IPS-18c (cell line): ENCODE data around the gene UNC13C.

Source experiments
- H3K4me3 ChIP-seq: 2 replicates; pipeline ENCODE4 v1.7.0; 2013; ENCODE audit warnings: low read depth, mild to moderate bottlenecking, low read length, moderate library complexity; ENCODE audit not compliant: insufficient read depth
- H3K9me3 ChIP-seq: one replicate; pipeline ENCODE4 v1.6.1; 2013; ENCODE audit warnings: mild to moderate bottlenecking, low read length, moderate library complexity; ENCODE audit not compliant: control insufficient read depth, insufficient read depth

UNC13C gene

GRCh38 chr15:54556231-54556630 lies 578.0 kb downstream of the UNC13C start:
- Histone ChIP-seq H3K9me3 (no peaks in the 10 kb centered on the region), H3K4me3 (no peak overlapping the region)

GRCh38 chr15:54559405-54560069 lies 581.3 kb downstream of the UNC13C start:
- no peaks in the 10 kb centered on the region for H3K9me3 ChIP-seq
- H3K4me3 ChIP-seq: no peak overlapping the region

- Histone ChIP-seq H3K4me3 (no peak overlapping the region), H3K9me3 (no peaks in the 10 kb centered on the region)
Observed at GRCh38 chr15:54560417-54560816, 582.2 kb downstream of the UNC13C start.

- no peaks in the 10 kb centered on the region for H3K9me3 ChIP-seq
- no peak overlapping the region for H3K4me3 ChIP-seq
Observed at GRCh38 chr15:54564166-54564565, 585.9 kb downstream of the UNC13C start.

GRCh38 chr15:54566654-54567053 lies 588.4 kb downstream of the UNC13C start:
- Histone ChIP-seq H3K9me3 (no peaks in the 10 kb centered on the region), H3K4me3 (no peak overlapping the region)

- no peaks in the 10 kb centered on the region for H3K9me3 ChIP-seq
- no peak overlapping the region for H3K4me3 ChIP-seq
Observed at GRCh38 chr15:54567408-54568035, 589.3 kb downstream of the UNC13C start.

GRCh38 chr15:54568381-54568780 lies 590.1 kb downstream of the UNC13C start:
- H3K9me3 ChIP-seq: no peaks in the 10 kb centered on the region
- no peak overlapping the region for H3K4me3 ChIP-seq

- Histone ChIP-seq H3K9me3 (no peaks in the 10 kb centered on the region), H3K4me3 (no peak overlapping the region)
Observed at GRCh38 chr15:54571576-54571975, 593.3 kb downstream of the UNC13C start.

- Histone ChIP-seq H3K4me3 (no peak overlapping the region), H3K9me3 (no peaks in the 10 kb centered on the region)
Observed at GRCh38 chr15:54575586-54575985, 597.3 kb downstream of the UNC13C start.

- H3K9me3 ChIP-seq: peaks cover 1% of the 10 kb centered on the region
- H3K4me3 ChIP-seq: no peak overlapping the region
Observed at GRCh38 chr15:54576298-54576935, 598.2 kb downstream of the UNC13C start.

- Histone ChIP-seq H3K4me3 (no peak overlapping the region), H3K9me3 (peaks cover 3% of the 10 kb centered on the region)
Observed at GRCh38 chr15:54577476-54578250, 599.4 kb downstream of the UNC13C start.

- no peak overlapping the region for H3K4me3 ChIP-seq
- H3K9me3 ChIP-seq: peaks cover 3% of the 10 kb centered on the region
Observed at GRCh38 chr15:54579855-54580254, 601.6 kb downstream of the UNC13C start.

GRCh38 chr15:54580643-54581042 lies 602.4 kb downstream of the UNC13C start:
- peaks cover 3% of the 10 kb centered on the region for H3K9me3 ChIP-seq
- no peak overlapping the region for H3K4me3 ChIP-seq

GRCh38 chr15:54582863-54583643 lies 604.8 kb downstream of the UNC13C start:
- Histone ChIP-seq H3K4me3 (no peak overlapping the region), H3K9me3 (peaks cover 3% of the 10 kb centered on the region)

- peaks cover 3% of the 10 kb centered on the region for H3K9me3 ChIP-seq
- H3K4me3 ChIP-seq: no peak overlapping the region
Observed at GRCh38 chr15:54585063-54585462, 606.8 kb downstream of the UNC13C start.

GRCh38 chr15:54594115-54594514 lies 615.9 kb downstream of the UNC13C start:
- Histone ChIP-seq H3K9me3 (no peaks in the 10 kb centered on the region), H3K4me3 (no peak overlapping the region)

- Histone ChIP-seq H3K9me3 (no peaks in the 10 kb centered on the region), H3K4me3 (no peak overlapping the region)
Observed at GRCh38 chr15:54599386-54599785, 621.1 kb downstream of the UNC13C start.
